DMS53 treated with DMSO at 0.1 percent for 48 hours (cell line): ENCODE data around the gene GET4.
"Not testable (repeated sequence)": the region's sequence is repeated elsewhere in the genome, so short reads cannot be mapped to it uniquely, and the experiment has no call there.

Experiments used
- DNase-seq: peaks from one replicate; lab custom pipeline; 2025; ENCODE audit not compliant: unreplicated experiment; lab: John Stamatoyannopoulos, UW

GET4 gene

GRCh38 chr7:914521-915194, 38.3 kb downstream of the GET4 start:
- no peak for DNase-seq

- DNase-seq, result no peak
These were observed 39.2 kb downstream of the GET4 start for GRCh38 chr7:915291-916218.

- DNase-seq, result no peak
These were observed 40.1 kb downstream of the GET4 start for GRCh38 chr7:916291-916941.

DNA sequence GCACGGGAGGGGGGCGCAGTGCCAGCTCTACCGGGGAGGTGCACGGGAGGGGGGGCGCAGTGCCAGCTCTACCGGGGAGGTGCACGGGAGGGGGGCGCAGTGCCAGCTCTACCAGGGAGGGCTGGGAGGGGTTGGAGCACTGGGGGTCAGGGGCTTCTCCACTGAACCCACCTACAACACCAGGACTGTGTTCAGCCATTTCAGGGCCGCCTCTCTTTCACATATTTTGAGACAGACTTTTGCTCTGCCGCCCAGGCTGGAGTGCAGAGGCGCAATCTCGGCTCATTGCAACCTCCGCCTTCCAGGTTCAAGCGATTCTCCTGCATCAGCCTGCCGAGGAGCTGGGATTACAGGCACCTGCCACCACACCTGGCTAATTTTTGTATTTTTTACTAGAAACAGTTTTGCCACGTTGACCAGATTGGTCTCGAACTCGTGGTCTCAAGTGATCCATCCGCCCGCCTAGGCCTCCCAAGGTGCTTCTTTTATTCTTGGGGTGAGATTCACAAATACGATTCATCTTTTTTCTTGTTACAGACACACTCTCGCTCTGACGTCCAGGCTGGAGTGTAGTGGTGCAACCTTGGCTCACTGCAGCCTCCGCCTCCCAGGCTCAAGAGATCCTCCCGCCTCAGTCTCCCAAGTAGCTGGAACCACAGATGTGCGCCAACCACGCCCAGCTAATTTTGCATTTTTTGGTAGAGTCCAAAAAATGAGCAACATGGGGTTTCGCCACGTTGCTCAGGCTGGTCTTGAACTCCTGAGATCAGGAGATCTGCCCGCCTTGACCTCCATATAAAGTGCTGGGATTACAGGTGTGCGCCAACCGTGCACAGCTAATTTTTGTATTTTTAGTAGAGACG, 41.1 kb downstream of the GET4 start:
- no peak for DNase-seq

- no peak for DNase-seq
These were observed 41.7 kb downstream of the GET4 start for GRCh38 chr7:918118-918425.

DNA sequence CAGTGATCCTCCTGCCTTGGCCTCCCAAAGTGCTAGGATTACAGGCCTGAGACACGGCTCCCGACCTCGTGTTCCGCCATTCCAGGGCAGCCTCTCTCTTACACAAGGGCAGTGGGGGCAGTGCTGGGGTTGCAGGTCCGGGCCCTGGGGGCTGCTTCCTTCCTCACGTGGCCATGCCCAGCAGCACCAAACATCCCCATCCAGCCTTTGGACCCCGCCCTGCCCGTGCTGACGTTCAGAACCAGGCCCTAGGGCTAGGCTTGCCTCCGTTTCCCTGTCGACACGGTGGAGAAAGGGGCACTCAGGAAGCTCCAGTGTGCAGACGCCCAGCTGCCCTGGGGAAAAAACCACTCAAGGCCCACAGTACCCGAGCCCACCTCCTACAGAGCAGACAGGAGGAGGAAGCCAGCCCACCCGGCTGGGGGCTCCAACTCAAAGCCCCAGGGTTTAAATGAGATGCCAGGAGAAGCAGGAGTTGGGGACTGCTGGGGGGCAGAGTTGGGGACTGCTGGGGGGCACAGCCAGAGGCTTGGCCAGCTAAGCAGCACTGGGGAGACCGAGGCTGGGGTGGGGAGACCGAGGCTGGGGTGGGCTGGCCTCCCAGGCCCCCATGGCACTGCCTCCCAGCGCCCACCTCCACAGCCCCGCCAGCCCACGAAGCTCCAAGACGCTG, 42.2 kb downstream of the GET4 start:
- no peak for DNase-seq

GRCh38 chr7:919114-919442, 42.7 kb downstream of the GET4 start:
- no peak for DNase-seq

- DNase-seq, result no peak
These were observed 43.6 kb downstream of the GET4 start for GRCh38 chr7:919924-920341.

- no peak for DNase-seq
These were observed 44.2 kb downstream of the GET4 start for GRCh38 chr7:920351-921070.

- DNase-seq, result no peak
These were observed 44.7 kb downstream of the GET4 start for GRCh38 chr7:921071-921461.

GRCh38 chr7:921581-922333, 45.4 kb downstream of the GET4 start:
- DNase-seq, result no peak

GRCh38 chr7:922334-923107, 46.2 kb downstream of the GET4 start:
- no peak for DNase-seq

GRCh38 chr7:923108-924041, 47.0 kb downstream of the GET4 start:
- no peak for DNase-seq

- not testable (repeated sequence) for DNase-seq
These were observed 47.7 kb downstream of the GET4 start for GRCh38 chr7:924042-924441.

DNA sequence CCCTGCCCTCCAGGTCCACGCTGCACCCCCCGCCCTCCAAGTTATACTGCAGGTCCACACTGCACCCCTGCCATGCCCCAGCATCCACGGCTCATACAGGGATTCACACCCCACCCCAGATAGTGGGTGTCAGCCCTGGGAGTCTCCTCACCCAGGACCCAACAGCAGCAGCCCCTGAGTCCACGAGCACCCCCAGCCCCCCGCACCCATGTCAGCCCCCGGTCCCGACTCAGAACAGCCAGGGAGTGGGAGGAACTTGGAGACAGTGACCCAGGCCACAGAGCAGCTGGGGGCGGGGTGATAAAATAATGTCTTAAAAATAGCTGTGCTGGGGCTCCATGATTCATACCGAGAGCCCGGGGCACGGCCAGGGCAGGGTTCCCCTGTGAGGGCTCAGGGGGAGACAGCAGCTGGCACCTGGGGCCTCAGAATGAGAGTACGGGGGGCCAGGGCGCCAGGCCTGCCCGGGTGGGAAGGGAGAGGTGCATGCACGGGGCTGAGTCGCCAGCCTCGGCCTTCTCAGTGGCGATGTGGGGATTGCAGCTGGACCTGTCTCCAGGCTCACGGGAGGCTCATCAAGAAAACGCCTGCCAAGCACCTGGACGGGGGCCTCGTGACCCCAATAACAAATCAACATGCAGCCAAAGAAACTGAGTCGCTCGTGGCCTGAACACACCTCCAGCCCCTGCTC, 48.3 kb downstream of the GET4 start:
- no peak for DNase-seq

GRCh38 chr7:925601-926000, 49.2 kb downstream of the GET4 start:
- no peak for DNase-seq
